ENCODE measurements around the gene UMOD.

The UMOD gene

DNA sequence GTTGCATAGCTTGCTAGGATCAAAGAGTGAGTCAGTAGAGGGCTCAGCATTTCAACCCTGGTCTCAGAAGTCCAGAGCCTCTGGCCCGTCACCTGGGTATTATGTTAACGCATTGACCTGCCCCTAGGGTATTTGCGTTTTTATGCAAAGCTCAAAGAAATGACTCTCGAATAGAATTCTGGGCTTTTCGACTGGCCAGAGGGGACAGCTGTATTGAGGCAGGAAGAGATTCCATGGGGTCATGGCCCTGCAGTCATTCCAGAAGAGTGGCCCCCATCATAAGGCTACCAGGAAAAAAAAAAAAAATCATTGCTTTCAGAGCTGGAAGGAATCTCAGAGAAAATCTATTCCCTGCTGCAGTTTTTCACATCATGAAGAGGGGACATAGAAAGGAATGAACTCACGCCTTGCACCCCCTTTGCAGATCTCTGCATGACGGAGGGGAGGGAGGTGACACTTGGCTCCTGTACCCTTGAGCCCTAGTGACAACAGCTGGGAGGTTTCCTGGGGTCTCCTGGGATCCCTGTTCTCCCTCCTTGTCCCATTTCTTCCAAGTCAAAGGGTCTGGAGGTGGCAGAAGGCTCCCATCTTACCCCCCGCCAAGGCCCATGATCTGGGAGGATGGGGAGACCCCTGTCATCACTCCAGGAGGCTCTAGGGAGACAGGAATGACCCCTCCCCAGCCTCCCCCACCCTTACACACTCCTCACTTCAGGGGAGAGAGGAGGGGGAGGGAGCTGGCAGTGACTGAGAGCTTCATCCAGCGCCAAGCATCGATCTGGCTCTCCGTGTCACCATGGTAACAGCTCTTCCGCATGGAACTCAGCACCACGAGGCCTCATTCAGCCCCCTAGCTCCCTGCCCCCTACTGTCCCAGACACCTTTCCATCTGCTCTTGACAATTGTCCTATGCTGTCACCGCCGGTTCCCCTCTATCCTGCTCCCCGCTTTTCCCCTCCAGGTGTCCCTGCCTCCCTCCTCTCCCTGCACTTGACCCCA is 61.0 kb downstream of the UMOD start:
- DNase-seq: no peak

- no peak for DNase-seq
Observed at GRCh38 chr16:20289571-20289970, 62.9 kb downstream of the UMOD start.

- no peak for DNase-seq
Observed at GRCh38 chr16:20285993-20286499, 66.5 kb downstream of the UMOD start.
